Karpas-422 (cell line): ENCODE measurements around the gene OR2T10. TPM values are rescaled to one million over a fixed set of nuclear protein-coding genes. Genes with fewer than 3 reads are reported as not detected.
"Not testable (repeated sequence)": the region's sequence is repeated elsewhere in the genome, so short reads cannot be mapped to it uniquely, and the experiment has no call there.

Experiments used
- DNase-seq: peaks from one replicate; pipeline ENCODE4 v3.0.0-alpha.2; 2015
- H2AFZ ChIP-seq: fragments of 200-600 bp; sonication (generic); 2 replicates; pipeline ENCODE4 v1.6.1; 2014; ENCODE audit warnings: antibody characterized with exemption, low read length, mixed read lengths
- H3K27ac ChIP-seq: fragments of 200-600 bp; sonication (generic); 2 replicates; pipeline ENCODE4 v1.5.1; 2014; ENCODE audit warnings: mild to moderate bottlenecking, low read length, moderate library complexity
- H3K27me3 ChIP-seq: fragments of 200-600 bp; sonication (generic); 2 replicates; pipeline ENCODE4 v1.6.1; 2014; ENCODE audit warnings: low read length, mixed read lengths
- H3K36me3 ChIP-seq: fragments of 200-600 bp; sonication (generic); 2 replicates; pipeline ENCODE4 v1.6.1; 2014; ENCODE audit warnings: low read length, mixed read lengths; ENCODE audit not compliant: insufficient read depth
- H3K4me1 ChIP-seq: fragments of 200-600 bp; sonication (generic); 2 replicates; pipeline ENCODE4 v1.6.1; 2014; ENCODE audit warnings: mild to moderate bottlenecking, low read length, mixed read lengths
- H3K4me2 ChIP-seq: fragments of 200-600 bp; sonication (generic); 2 replicates; pipeline ENCODE4 v1.6.1; 2014; ENCODE audit warnings: low read length, low read depth, mild to moderate bottlenecking; ENCODE audit not compliant: poor library complexity, severe bottlenecking
- H3K4me3 ChIP-seq: fragments of 200-600 bp; sonication (generic); 2 replicates; pipeline ENCODE4 v1.5.1; 2014; ENCODE audit warnings: mild to moderate bottlenecking, antibody characterized with exemption, low read length, mixed read lengths
- H3K79me2 ChIP-seq: fragments of 200-600 bp; sonication (generic); 2 replicates; pipeline ENCODE4 v1.6.1; 2014; ENCODE audit warnings: mild to moderate bottlenecking, low read length, mixed read lengths
- H3K9ac ChIP-seq: fragments of 200-600 bp; sonication (generic); 2 replicates; pipeline ENCODE4 v1.6.0; 2014; ENCODE audit warnings: low read length
- H3K9me2 ChIP-seq: fragments of 200-600 bp; sonication (generic), shearing (Covaris generic); replicated peaks from 2 replicates; pipeline ENCODE4 v1.6.0; 2014; ENCODE audit warnings: mild to moderate bottlenecking, low read length, moderate library complexity; ENCODE audit not compliant: insufficient read depth
- H3K9me3 ChIP-seq: fragments of 300-700, 200-600 bp; sonication (generic); 2 replicates; pipeline ENCODE4 v1.6.1; 2014; ENCODE audit warnings: low read length, mixed read lengths
- H4K20me1 ChIP-seq: fragments of 200-600 bp; sonication (generic); 2 replicates; pipeline ENCODE4 v1.6.1; 2014; ENCODE audit warnings: mild to moderate bottlenecking, antibody characterized with exemption, low read length, low read depth; ENCODE audit not compliant: insufficient read depth
- total RNA-seq: library from RNA; depleted of rRNA; stranded (reverse); fragments of >200 nt; shearing (Covaris generic); gene quantifications from 2 replicates; pipeline ENCODE4 v1.2.3, GENCODE V29; 2014; ENCODE audit warnings: low replicate concordance

Gene OR2T10
- total RNA-seq, 1 experiment from 2014 or later = not detected

DNA sequence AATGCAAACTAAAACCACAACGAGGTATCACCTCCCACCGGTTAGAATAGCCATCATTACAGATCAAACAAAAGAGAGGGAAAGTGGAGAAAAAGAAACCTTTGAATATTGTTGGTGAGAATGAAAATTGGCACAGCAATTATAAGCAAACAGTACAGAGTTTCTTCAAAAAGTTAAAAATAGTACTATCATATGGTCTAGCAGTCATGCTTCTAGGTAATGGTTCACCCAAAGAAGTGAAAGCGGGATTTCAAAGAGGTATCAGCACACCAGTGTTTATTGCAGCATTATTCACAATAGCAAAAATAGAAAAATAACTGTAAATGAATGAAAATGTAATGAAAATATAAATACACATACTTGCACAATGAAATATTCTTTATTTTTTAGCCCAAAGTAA is 8.2 kb downstream of the OR2T10 start:
- Histone ChIP-seq H4K20me1 (no peaks in the 10 kb centered on the region), H3K4me2 (no peak overlapping the region), H3K27ac (no peak overlapping the region), H3K79me2 (no peaks in the 10 kb centered on the region), H2AFZ (no peak overlapping the region), H3K4me3 (no peak overlapping the region), H3K9ac (no peak overlapping the region), H3K9me3 (no peaks in the 10 kb centered on the region), H3K36me3 (no peaks in the 10 kb centered on the region), H3K9me2 (no peaks in the 10 kb centered on the region), H3K27me3 (no peaks in the 10 kb centered on the region), H3K4me1 (no peaks in the 10 kb centered on the region)
- DNase-seq = no peak

DNA sequence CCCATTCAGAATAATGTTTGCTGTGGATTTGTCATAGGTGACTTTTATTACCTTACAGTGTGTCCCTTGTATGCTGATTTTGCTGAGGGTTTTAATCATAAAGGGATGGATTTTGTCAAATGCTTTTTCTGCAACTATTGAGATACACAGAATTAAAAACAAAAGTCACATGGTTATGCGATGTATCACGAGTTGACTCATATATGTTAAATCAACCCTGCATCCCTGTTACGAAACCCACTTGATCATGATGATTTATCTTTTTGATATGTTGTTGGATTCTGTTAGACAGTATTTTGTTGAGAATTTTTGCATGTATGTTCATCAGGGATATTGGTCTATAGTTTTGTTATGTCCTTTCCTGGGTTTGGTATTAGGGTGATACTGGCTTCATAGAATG is 12.2 kb downstream of the OR2T10 start:
- no peaks in the 10 kb centered on the region for H3K36me3 ChIP-seq
- DNase-seq = no peak
- no peak overlapping the region for H3K4me3 ChIP-seq
- H3K9ac ChIP-seq = no peak overlapping the region
- no peaks in the 10 kb centered on the region for H3K79me2 ChIP-seq
- H3K27me3 ChIP-seq = no peaks in the 10 kb centered on the region
- no peaks in the 10 kb centered on the region for H3K9me3 ChIP-seq
- no peaks in the 10 kb centered on the region for H3K4me1 ChIP-seq
- no peak overlapping the region for H2AFZ ChIP-seq
- H3K4me2 ChIP-seq = no peak overlapping the region
- no peak overlapping the region for H3K27ac ChIP-seq
- H3K9me2 ChIP-seq = no peaks in the 10 kb centered on the region
- H4K20me1 ChIP-seq = no peaks in the 10 kb centered on the region

DNA sequence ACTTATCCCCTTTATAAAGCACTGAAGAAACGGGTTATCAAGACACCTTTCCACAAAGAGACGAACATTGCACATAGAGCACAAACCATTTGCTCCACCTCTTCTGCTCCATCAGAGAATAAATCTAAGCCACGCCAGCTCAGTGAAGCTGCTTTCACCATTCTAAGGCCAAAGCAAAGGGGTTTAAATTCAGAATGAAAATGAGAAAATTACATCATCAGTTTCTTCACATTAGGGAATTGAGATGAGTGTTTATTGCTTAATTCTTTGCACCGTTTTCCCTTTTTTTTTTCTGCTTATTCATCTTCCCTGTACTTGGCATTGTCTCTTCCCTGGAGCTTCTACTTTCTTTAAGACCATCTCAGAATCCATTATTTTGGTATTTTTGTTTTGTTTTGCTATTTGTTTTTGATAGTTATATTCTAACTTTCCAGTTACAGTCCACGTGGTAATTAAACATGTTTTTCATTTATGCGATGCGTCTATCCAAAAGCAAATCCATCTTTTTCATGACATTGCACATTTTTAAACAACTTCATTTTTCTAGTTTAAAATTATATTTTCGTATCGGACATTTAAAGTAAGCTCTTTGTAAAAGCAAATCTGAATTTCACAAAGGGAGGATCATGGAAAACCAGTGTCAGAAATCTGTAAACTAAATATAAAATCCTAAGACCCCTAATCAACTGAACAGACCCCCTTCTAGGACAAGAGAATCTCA is 21.1 kb downstream of the OR2T10 start:
- Histone ChIP-seq H3K36me3 (no peaks in the 10 kb centered on the region), H3K27me3 (no peaks in the 10 kb centered on the region), H3K9ac (no peak overlapping the region), H3K79me2 (no peaks in the 10 kb centered on the region), H2AFZ (no peak overlapping the region), H3K27ac (no peak overlapping the region), H3K4me1 (no peaks in the 10 kb centered on the region), H4K20me1 (no peaks in the 10 kb centered on the region), H3K4me2 (no peak overlapping the region), H3K9me2 (no peaks in the 10 kb centered on the region), H3K9me3 (no peaks in the 10 kb centered on the region), H3K4me3 (no peak overlapping the region)
- DNase-seq = no peak

DNA sequence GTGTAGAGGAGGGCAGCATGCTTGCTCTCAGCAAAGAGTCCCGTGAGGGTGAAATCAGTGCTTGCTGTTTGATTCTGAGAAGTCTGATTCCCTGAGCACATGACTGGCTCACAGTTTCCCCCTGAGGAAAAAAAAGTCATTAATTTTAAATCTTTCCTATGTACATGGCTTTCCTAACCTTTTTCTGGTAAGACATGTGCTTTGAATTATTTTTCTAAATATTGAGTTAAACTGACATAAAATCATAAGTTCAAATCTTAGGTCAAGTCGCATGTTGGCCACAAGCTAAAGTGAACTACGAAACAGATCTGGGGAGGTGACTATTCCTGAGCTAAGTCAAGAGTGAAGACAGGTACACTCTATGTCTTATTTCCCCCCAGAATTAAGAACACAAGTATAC is 22.8 kb downstream of the OR2T10 start, which contains the start of gene OR2T34:
Gene OR2T34 (minus strand): TSS at position 101 of the 400 bp plus-strand sequence. CDS start 0 bp downstream, at position 101.
- not testable (repeated sequence) for H2AFZ ChIP-seq, H3K9me3 ChIP-seq, H3K4me2 ChIP-seq, H3K27me3 ChIP-seq, H3K4me1 ChIP-seq, H3K79me2 ChIP-seq, H4K20me1 ChIP-seq, H3K9me2 ChIP-seq, H3K4me3 ChIP-seq, DNase-seq, H3K27ac ChIP-seq, H3K36me3 ChIP-seq, H3K9ac ChIP-seq

DNA sequence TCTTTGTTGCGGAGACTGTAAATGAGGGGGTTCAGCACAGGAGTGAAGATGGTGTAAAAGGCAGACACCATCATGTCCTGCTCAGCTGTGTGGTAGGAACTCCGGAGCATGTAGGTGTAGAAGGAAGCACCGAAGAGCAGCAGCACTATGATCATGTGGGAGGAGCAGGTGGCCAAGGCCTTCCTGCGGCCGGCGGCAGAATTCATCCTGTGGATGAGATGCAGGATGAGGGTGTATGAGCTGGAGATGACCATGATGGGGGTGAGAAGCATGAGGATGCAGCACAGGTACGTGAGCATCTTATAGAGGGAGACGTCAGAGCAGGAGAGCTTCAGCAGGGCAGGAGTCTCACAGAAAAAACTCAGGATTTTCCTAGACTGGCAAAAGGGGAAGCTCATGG is 23.6 kb downstream of the OR2T10 start:
- H4K20me1 ChIP-seq, H3K27ac ChIP-seq, H3K9ac ChIP-seq, H3K9me2 ChIP-seq, H3K4me1 ChIP-seq, H3K9me3 ChIP-seq, H3K36me3 ChIP-seq, H3K4me3 ChIP-seq, H2AFZ ChIP-seq, H3K4me2 ChIP-seq, H3K27me3 ChIP-seq, H3K79me2 ChIP-seq, DNase-seq: not testable (repeated sequence)

DNA sequence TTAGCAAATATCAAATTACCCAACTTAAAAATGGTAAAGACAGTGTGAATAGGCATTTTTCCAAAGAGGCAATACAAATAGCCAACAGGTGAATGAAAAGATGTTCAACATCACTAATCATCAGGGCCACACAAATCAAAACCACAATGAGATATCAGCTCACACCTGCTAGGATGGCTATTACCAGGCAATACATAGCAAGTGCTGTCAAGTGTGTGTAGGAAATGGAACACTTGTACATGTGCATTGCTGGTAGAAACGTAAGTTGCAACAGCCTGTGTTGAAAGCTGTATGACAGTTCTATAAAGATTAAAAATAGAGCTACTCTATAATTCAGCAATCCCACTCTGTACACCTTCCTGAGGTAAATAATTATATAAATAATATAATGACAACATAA is 25.5 kb downstream of the OR2T10 start:
- not testable (repeated sequence) for H4K20me1 ChIP-seq, H3K9me2 ChIP-seq, H3K4me1 ChIP-seq, DNase-seq, H3K4me3 ChIP-seq, H3K4me2 ChIP-seq, H3K79me2 ChIP-seq, H3K9me3 ChIP-seq, H3K36me3 ChIP-seq, H3K27me3 ChIP-seq, H2AFZ ChIP-seq, H3K27ac ChIP-seq, H3K9ac ChIP-seq

DNA sequence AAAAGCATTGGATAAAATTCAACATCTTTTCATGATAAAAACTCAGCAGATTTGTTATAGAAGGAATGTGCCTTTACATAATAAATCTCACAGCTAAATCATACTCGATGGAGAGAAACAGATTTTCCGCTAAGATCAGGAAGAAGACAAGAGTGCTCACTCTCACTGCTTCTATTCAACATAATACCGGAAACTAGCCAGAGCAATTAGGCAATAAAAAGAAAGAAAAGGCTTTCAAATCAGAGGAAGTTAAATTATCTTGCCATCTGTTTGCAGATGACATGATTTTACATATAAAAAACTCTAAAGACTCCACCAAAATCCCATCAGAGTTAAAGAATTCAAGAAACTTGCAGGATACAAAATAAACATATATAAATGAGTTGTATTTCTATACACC is 26.7 kb downstream of the OR2T10 start:
- H3K4me3 ChIP-seq, H3K36me3 ChIP-seq, H3K27ac ChIP-seq, H3K9me2 ChIP-seq, H3K27me3 ChIP-seq, H2AFZ ChIP-seq, H3K4me2 ChIP-seq, H3K9ac ChIP-seq, H3K79me2 ChIP-seq, H3K4me1 ChIP-seq, H3K9me3 ChIP-seq, H4K20me1 ChIP-seq, DNase-seq: not testable (repeated sequence)

DNA sequence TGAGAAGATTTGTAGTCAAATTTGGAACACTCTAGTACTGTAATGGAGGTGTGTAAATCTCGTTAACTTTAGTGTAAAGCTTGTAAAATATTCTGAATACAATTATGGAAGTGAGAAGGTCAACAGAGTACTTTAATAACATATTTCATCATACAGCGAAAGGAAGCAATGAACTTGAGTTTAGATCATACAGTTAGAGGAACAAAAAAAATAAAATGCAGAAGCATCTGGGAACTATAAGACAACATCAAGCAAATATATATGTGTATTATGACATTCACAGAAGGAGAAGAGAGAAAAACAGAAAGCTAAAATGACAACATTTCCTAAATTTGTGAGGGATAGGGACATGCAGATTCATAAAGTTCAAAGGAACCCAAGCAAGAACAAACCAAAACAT is 28.5 kb downstream of the OR2T10 start:
- H3K9me3 ChIP-seq, H4K20me1 ChIP-seq, H3K4me1 ChIP-seq, H3K36me3 ChIP-seq, H2AFZ ChIP-seq, H3K79me2 ChIP-seq, H3K27me3 ChIP-seq, H3K9ac ChIP-seq, DNase-seq, H3K9me2 ChIP-seq, H3K4me3 ChIP-seq, H3K4me2 ChIP-seq, H3K27ac ChIP-seq: not testable (repeated sequence)
